ENCODE data around the gene ST3GAL4. TPM values are rescaled to one million over a fixed set of nuclear protein-coding genes. Genes with fewer than 3 reads are reported as not detected.
A peak's percentile ranks its signal among the peaks of the same experiment; 100 is the strongest.

ST3GAL4 gene
- total RNA-seq, 1 experiment from 2014 or later, result 5.8 TPM

DNA sequence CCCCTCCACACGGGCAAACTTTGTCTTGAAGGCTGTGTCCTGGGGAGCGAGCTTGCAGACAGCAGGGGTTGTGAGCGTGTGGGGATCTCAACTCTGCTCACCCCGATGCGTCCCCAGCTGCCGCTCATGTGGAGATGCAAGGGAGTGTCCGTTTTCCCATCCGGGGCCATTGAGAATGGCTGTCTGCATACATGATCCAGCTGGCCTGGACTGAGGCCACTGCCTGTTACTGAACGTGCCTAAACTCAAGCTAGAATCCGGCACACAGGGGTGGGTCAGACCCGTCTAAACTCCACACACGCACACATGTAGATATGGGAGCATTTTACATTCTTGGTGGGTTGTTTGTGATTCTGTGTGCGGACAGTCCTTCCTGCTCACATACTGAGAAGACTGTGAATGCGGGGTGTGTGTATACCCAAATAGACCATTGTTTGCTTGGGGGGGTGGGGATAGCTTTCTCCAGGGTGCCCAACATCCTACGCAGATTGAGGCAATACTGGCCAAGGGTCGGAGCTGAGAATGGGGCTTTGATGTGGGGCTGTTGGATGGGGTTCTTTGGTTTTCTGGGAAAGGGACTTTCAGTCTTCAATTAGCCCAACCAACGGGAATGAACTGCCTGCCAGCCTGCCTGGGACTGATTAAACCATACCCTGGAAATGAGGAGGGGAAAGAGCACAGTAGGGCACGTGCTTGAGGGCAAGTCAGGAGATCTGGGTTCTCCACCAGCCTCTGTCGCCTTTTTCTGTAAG is 60.4 kb downstream of the ST3GAL4 start:
- H3K36me3 ChIP-seq (ENCODE audit: insufficient read depth, low read length), result no peaks in the 10 kb centered on the region
- H3K9me2 ChIP-seq (replicated peaks; ENCODE audit: insufficient read depth, low read length), result no peaks in the 10 kb centered on the region
- no peaks in the 10 kb centered on the region for H3K27me3 ChIP-seq (ENCODE audit: low read length)
- no peaks in the 10 kb centered on the region for H3K9me3 ChIP-seq (ENCODE audit: low read length)
- no peak overlapping the region for H3K27ac ChIP-seq (ENCODE audit: low read length)
- peak overlapping the region; percentile 69 for H3K9ac ChIP-seq (ENCODE audit: low read length)
- peak overlapping the region; percentile 65; the same call in 1 of the 2 replicates for H3K4me3 ChIP-seq (ENCODE audit: low read length)
- H3K4me1 ChIP-seq (ENCODE audit: low read length), result peaks cover 38% of the 10 kb centered on the region
- H3K4me2 ChIP-seq (ENCODE audit: low read depth, low read length, poor library complexity, severe bottlenecking), result peak overlapping the region; percentile 75
- no peaks in the 10 kb centered on the region for H4K20me1 ChIP-seq (ENCODE audit: insufficient read depth, low read depth, low read length)
- peak overlapping the region; percentile 87; the same call in 1 of the 2 replicates for H2AFZ ChIP-seq (ENCODE audit: low read length)
- no peaks in the 10 kb centered on the region for H3K79me2 ChIP-seq (ENCODE audit: low read length)
- DNase-seq, result no peak

DNA sequence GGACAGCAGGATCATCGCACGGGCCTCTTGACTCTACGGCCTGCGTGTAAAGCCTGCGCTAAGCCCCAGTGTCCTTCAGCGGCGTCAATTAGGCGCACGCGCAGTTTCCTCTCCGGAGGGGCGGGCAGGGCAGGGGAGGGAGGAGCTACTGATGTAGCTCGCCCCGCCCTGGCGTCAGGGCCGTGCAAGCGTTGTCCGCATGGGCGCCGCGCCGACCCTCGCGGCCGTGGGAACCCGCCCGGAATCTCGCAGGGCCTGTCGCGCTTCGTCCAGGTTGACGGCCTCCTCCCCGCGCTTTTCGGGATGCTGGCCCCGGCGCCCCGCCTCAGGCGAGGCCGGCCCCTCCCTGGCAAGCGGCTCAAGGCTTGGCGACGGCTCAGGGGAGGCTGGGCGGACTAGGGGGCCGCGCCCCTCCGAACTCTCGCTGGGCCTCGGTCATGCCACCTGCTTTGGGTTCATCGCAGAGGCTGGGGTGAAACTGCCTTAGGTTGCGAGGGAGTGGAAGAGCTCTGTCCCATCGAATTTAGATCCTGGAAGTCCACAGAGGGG is 61.1 kb downstream of the ST3GAL4 start:
- peaks cover 41% of the 10 kb centered on the region for H3K4me1 ChIP-seq (ENCODE audit: low read length)
- no peaks in the 10 kb centered on the region for H3K27me3 ChIP-seq (ENCODE audit: low read length)
- H3K4me2 ChIP-seq (ENCODE audit: low read depth, low read length, poor library complexity, severe bottlenecking), result peak overlapping the region; percentile 75
- no peaks in the 10 kb centered on the region for H4K20me1 ChIP-seq (ENCODE audit: insufficient read depth, low read depth, low read length)
- H3K4me3 ChIP-seq (ENCODE audit: low read length), result peak overlapping the region; percentile 65
- H3K79me2 ChIP-seq (ENCODE audit: low read length), result no peaks in the 10 kb centered on the region
- H2AFZ ChIP-seq (ENCODE audit: low read length), result peak overlapping the region; percentile 87; the same call in 1 of the 2 replicates
- DNase-seq, result peak; percentile 89
- no peak overlapping the region for H3K27ac ChIP-seq (ENCODE audit: low read length)
- H3K36me3 ChIP-seq (ENCODE audit: insufficient read depth, low read length), result no peaks in the 10 kb centered on the region
- no peaks in the 10 kb centered on the region for H3K9me2 ChIP-seq (replicated peaks; ENCODE audit: insufficient read depth, low read length)
- no peaks in the 10 kb centered on the region for H3K9me3 ChIP-seq (ENCODE audit: low read length)
- peak overlapping the region; percentile 69 for H3K9ac ChIP-seq (ENCODE audit: low read length)

DNA sequence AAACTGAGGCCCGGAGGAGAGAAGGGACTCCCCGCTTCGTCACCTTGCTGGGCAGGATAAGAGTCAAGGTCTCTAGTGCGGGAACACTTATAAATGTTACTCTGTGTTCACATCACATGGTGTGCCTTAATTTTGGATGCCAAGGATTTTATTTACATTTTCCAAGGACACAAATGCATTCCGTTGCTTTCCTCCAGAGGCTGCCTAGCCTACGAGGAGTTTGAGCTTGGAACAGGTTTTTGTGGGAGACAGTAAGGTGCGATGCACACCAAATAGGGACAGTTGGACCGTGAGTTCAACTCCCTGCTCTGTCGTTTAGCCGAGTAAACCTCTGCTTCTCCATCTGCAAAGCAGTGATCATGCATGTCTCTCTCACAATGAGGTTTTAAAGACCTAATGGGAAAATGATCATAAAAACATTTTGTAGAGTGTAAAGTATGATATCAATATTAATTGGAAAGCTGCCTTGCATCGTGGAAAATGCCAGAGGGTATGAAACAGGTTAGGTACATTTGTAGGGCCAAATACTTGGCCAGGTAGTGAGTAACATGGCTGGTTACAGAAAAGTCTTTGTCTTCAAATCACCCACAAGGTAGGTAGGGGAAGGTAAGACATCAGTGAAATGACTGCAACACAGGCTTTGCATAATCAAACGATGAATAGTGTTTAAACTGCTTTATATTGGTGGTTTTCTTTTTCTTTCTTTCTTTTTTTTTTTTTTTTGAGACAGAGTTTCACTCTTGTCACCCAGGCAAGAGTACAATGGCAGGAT is 61.8 kb downstream of the ST3GAL4 start:
- H3K9me3 ChIP-seq (ENCODE audit: low read length), result no peaks in the 10 kb centered on the region
- peaks cover 41% of the 10 kb centered on the region for H3K4me1 ChIP-seq (ENCODE audit: low read length)
- peak overlapping the region; percentile 69 for H3K9ac ChIP-seq (ENCODE audit: low read length)
- no peaks in the 10 kb centered on the region for H3K79me2 ChIP-seq (ENCODE audit: low read length)
- no peaks in the 10 kb centered on the region for H3K36me3 ChIP-seq (ENCODE audit: insufficient read depth, low read length)
- peak overlapping the region; percentile 65 for H3K4me3 ChIP-seq (ENCODE audit: low read length)
- no peaks in the 10 kb centered on the region for H4K20me1 ChIP-seq (ENCODE audit: insufficient read depth, low read depth, low read length)
- H2AFZ ChIP-seq (ENCODE audit: low read length), result no peak overlapping the region
- no peak for DNase-seq
- no peaks in the 10 kb centered on the region for H3K9me2 ChIP-seq (replicated peaks; ENCODE audit: insufficient read depth, low read length)
- H3K27me3 ChIP-seq (ENCODE audit: low read length), result no peaks in the 10 kb centered on the region
- peak overlapping the region; percentile 75 for H3K4me2 ChIP-seq (ENCODE audit: low read depth, low read length, poor library complexity, severe bottlenecking)
- no peak overlapping the region for H3K27ac ChIP-seq (ENCODE audit: low read length)

DNA sequence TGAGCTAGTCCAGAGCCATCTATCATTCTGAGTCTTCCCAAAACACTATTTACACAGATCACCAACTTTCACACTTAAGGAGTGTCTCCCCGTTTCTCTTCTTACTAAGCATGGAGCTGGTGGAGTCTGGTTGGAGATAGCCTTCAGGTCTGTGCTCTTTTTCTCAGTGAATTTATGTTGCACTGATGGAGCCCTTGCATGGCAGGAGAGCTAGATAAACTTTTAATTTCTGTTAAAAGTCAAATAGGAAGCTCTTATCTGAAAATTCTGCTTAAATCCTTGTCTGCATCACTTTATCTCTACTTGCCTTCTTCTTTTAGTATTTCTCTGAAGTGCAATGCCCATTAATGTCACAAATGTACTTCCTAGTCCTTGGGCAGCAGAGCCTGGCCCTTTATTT is 63.4 kb downstream of the ST3GAL4 start:
- DNase-seq, result no peak
- Histone ChIP-seq H3K79me2 (ENCODE audit: low read length) (no peaks in the 10 kb centered on the region), H3K9me2 (replicated peaks; ENCODE audit: insufficient read depth, low read length) (no peaks in the 10 kb centered on the region), H3K4me1 (ENCODE audit: low read length) (peaks cover 41% of the 10 kb centered on the region), H3K27ac (ENCODE audit: low read length) (peak overlapping the region; percentile 57; the same call in 1 of the 2 replicates), H3K36me3 (ENCODE audit: insufficient read depth, low read length) (no peaks in the 10 kb centered on the region), H3K9me3 (ENCODE audit: low read length) (no peaks in the 10 kb centered on the region), H3K9ac (ENCODE audit: low read length) (no peak overlapping the region), H3K27me3 (ENCODE audit: low read length) (no peaks in the 10 kb centered on the region), H3K4me2 (ENCODE audit: low read depth, low read length, poor library complexity, severe bottlenecking) (no peak overlapping the region), H2AFZ (ENCODE audit: low read length) (no peak overlapping the region), H3K4me3 (ENCODE audit: low read length) (no peak overlapping the region), H4K20me1 (ENCODE audit: insufficient read depth, low read depth, low read length) (no peaks in the 10 kb centered on the region)

DNA sequence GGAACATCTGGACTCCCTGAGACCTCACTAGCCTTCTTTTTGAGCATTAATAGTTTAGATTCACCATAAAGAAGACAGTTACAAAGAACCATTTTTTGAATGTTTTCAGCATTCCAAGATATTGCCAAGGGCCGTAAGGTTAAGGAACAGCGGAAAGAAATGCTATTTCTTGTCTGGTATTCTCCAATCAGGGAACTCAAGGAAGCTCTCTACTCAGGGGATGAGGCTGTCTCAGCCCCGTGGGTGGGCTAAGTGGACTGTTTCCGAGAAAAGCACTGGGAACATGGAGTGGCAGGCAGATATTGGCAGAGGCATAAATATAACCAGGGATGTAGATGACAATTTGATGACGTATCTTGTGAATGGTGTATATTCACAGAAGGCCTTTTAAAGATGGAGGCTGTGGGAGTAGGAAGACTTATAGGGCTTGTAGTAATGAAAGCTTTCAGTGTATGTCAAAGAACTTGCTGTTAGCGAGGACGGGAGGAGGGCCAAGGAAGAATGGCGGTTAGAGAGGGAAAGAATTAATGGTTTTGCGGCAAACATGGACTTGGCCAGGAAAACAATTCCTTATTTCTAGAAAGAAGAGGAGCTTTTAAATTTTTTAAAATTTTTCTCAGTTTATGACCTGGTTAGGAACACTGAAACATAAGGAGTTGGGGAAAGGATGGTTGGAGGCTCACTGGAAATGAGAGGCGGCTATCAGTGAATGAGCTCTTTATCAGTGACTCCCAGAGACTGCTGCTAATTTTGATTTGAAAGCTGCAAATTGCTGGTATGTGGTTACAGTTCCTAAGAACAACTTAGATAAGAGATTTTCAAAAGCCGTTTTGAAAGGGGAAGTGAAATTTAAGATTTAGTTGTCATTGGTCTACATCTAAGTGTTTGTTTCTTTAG is 64.6 kb downstream of the ST3GAL4 start:
- H3K9ac ChIP-seq (ENCODE audit: low read length), result peak overlapping the region; percentile 37
- H3K27me3 ChIP-seq (ENCODE audit: low read length), result no peaks in the 10 kb centered on the region
- peaks cover 41% of the 10 kb centered on the region for H3K4me1 ChIP-seq (ENCODE audit: low read length)
- H3K27ac ChIP-seq (ENCODE audit: low read length), result peak overlapping the region; percentile 79
- peak; percentile 74 for DNase-seq
- H4K20me1 ChIP-seq (ENCODE audit: insufficient read depth, low read depth, low read length), result no peaks in the 10 kb centered on the region
- no peaks in the 10 kb centered on the region for H3K9me2 ChIP-seq (replicated peaks; ENCODE audit: insufficient read depth, low read length)
- no peaks in the 10 kb centered on the region for H3K36me3 ChIP-seq (ENCODE audit: insufficient read depth, low read length)
- no peaks in the 10 kb centered on the region for H3K79me2 ChIP-seq (ENCODE audit: low read length)
- no peaks in the 10 kb centered on the region for H3K9me3 ChIP-seq (ENCODE audit: low read length)
- 0 out of 2 replicates have a peak overlapping the region, but pooled peaks have one; percentile 27 for H3K4me3 ChIP-seq (ENCODE audit: low read length)
- peak overlapping the region; percentile 68 for H3K4me2 ChIP-seq (ENCODE audit: low read depth, low read length, poor library complexity, severe bottlenecking)
- no peak overlapping the region for H2AFZ ChIP-seq (ENCODE audit: low read length)

DNA sequence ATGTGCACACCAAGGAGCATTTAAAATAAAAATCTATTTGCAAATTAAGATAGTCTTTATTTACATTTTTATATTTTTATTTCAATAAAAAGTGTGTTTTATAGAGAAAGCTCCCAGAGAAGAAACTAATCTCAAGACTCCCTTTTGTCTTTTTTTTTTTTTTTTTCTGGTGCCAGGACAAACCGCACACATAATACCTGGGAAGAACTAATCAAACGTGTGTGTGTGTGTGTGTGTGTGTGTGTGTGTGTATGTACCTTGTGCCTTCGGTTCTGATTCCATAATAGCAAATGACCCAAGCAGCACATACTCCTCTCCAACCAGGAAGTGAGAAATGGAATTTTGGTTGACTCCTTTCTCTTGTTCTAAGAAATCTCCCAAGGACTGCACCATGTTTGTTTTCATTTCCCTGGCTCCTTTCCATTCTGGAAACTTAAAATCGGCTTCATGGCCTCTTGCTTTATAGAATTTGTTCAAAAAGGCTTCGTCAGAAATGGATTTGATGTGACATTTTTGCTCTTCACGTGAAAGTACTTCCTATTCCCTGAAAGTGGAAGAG is 65.3 kb downstream of the ST3GAL4 start:
- H3K9me2 ChIP-seq (replicated peaks; ENCODE audit: insufficient read depth, low read length), result no peaks in the 10 kb centered on the region
- no peaks in the 10 kb centered on the region for H3K27me3 ChIP-seq (ENCODE audit: low read length)
- peak overlapping the region; percentile 79; the same call in 1 of the 2 replicates for H3K27ac ChIP-seq (ENCODE audit: low read length)
- H3K9me3 ChIP-seq (ENCODE audit: low read length), result no peaks in the 10 kb centered on the region
- H3K36me3 ChIP-seq (ENCODE audit: insufficient read depth, low read length), result no peaks in the 10 kb centered on the region
- no peak for DNase-seq
- peaks cover 41% of the 10 kb centered on the region for H3K4me1 ChIP-seq (ENCODE audit: low read length)
- no peak overlapping the region for H3K4me3 ChIP-seq (ENCODE audit: low read length)
- H3K79me2 ChIP-seq (ENCODE audit: low read length), result no peaks in the 10 kb centered on the region
- H4K20me1 ChIP-seq (ENCODE audit: insufficient read depth, low read depth, low read length), result no peaks in the 10 kb centered on the region
- H3K4me2 ChIP-seq (ENCODE audit: low read depth, low read length, poor library complexity, severe bottlenecking), result peak overlapping the region; percentile 68
- H3K9ac ChIP-seq (ENCODE audit: low read length), result no peak overlapping the region
- no peak overlapping the region for H2AFZ ChIP-seq (ENCODE audit: low read length)

DNA sequence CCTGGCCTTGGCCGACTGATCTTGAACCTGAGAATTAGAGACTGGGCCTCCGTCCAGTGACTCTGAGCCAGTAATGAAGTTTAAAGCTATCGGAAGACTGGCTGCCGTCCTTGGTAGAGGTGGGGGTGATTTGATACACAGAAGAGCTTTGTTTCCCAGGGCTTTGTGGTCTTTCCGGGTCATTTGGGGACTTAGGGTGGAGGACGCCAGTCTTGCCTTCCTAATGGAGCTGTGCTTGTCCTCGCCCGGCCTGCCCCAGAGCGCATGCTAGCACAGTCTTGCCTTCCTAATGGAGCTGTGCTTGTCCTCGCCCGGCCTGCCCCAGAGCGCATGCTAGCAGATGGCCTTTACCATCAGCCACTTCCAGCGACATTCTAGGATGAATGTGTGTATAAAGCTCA is 65.8 kb downstream of the ST3GAL4 start:
- Histone ChIP-seq H3K79me2 (ENCODE audit: low read length) (no peaks in the 10 kb centered on the region), H3K9me2 (replicated peaks; ENCODE audit: insufficient read depth, low read length) (no peaks in the 10 kb centered on the region), H3K27ac (ENCODE audit: low read length) (no peak overlapping the region), H3K9ac (ENCODE audit: low read length) (no peak overlapping the region), H3K4me3 (ENCODE audit: low read length) (no peak overlapping the region), H2AFZ (ENCODE audit: low read length) (no peak overlapping the region), H4K20me1 (ENCODE audit: insufficient read depth, low read depth, low read length) (no peaks in the 10 kb centered on the region), H3K27me3 (ENCODE audit: low read length) (no peaks in the 10 kb centered on the region), H3K36me3 (ENCODE audit: insufficient read depth, low read length) (no peaks in the 10 kb centered on the region), H3K9me3 (ENCODE audit: low read length) (no peaks in the 10 kb centered on the region), H3K4me1 (ENCODE audit: low read length) (peaks cover 37% of the 10 kb centered on the region), H3K4me2 (ENCODE audit: low read depth, low read length, poor library complexity, severe bottlenecking) (no peak overlapping the region)
- DNase-seq, result no peak

Measured in Karpas-422 (cell line).